IMR-90 (cell line): ENCODE measurements around the gene BTBD6. TPM values are rescaled to one million over a fixed set of nuclear protein-coding genes. Genes with fewer than 3 reads are reported as not detected.
A peak's percentile ranks its signal among the peaks of the same experiment; 100 is the strongest.

ENCODE experiments used
- ATAC-seq: fragments of 200-7000 bp; cut with Tn5 transposase; 2 replicates; pipeline ENCODE4 v1.9.1; 2020; ENCODE audit warnings: low read depth, mild to moderate bottlenecking, moderate library complexity
- BruUV-seq: library from RNA; stranded (reverse); fragments of 400-500 nt; replicated peaks from 2 replicates; lab custom pipeline; 2021; lab: Mats Ljungman, UMichigan
- CTCF ChIA-PET: fragments of 300-600 bp; formaldehyde crosslinking; extraction: SDS; loops from one replicate; lab custom pipeline; 2021; ENCODE audit warnings: antibody characterized with exemption; lab: Yijun Ruan, JAX
- POLR2A ChIA-PET: fragments of 300-600 bp; sonication (Branson Sonifier 250); formaldehyde crosslinking; loops from one replicate; lab custom pipeline; 2022; ENCODE audit warnings: antibody characterized with exemption; ENCODE audit not compliant: unreplicated experiment; lab: Charles Lee
- DNase-seq: peaks from one replicate; pipeline ENCODE4 v3.0.0; 2013
- H2AFZ ChIP-seq: replicated peaks from 2 replicates; pipeline ENCODE3; 2013; ENCODE audit warnings: low read length, mild to moderate bottlenecking; ENCODE audit not compliant: poor library complexity
- H2AK5ac ChIP-seq: 2 replicates; pipeline ENCODE4 v1.6.1; 2013; ENCODE audit warnings: low read depth, low read length, inconsistent platforms
- H2AK9ac ChIP-seq: replicated peaks from 2 replicates; pipeline ENCODE3; 2013; ENCODE audit warnings: mild to moderate bottlenecking, low read depth, low read length, moderate library complexity; ENCODE audit not compliant: poor library complexity
- H2BK120ac ChIP-seq: 2 replicates; pipeline ENCODE4 v1.6.1; 2013; ENCODE audit warnings: low read depth, low read length, inconsistent platforms
- H2BK15ac ChIP-seq: 3 replicates; pipeline ENCODE4 v1.6.1; 2013; ENCODE audit warnings: low read depth, low read length, inconsistent platforms
- H2BK20ac ChIP-seq: 2 replicates; pipeline ENCODE4 v1.6.1; 2013; ENCODE audit warnings: low read depth, mild to moderate bottlenecking, inconsistent platforms, low read length, moderate library complexity
- H2BK5ac ChIP-seq: 2 replicates; pipeline ENCODE4 v1.6.1; 2013; ENCODE audit warnings: mild to moderate bottlenecking, low read depth, low read length, inconsistent platforms; ENCODE audit not compliant: poor library complexity, severe bottlenecking
- H3K14ac ChIP-seq: replicated peaks from 2 replicates; pipeline ENCODE4 v1.6.1; 2013; ENCODE audit warnings: low read depth, low read length, inconsistent platforms
- H3K18ac ChIP-seq: 2 replicates; pipeline ENCODE4 v1.6.1; 2013; ENCODE audit warnings: low read depth, low read length, control low read depth
- H3K23ac ChIP-seq: 2 replicates; pipeline ENCODE4 v1.6.1; 2013; ENCODE audit warnings: low read depth, low read length, inconsistent platforms
- H3K27ac ChIP-seq: 2 replicates; pipeline ENCODE4 v1.5.1; 2013; ENCODE audit warnings: mild to moderate bottlenecking, control low read depth, low read length; ENCODE audit not compliant: insufficient read depth
- H3K27me3 ChIP-seq: 2 replicates; pipeline ENCODE4 v1.6.1; 2013; ENCODE audit warnings: low read length; ENCODE audit not compliant: control insufficient read depth, insufficient read depth
- H3K36me3 ChIP-seq: 2 replicates; pipeline ENCODE4 v1.6.1; 2013; ENCODE audit warnings: low read length, mixed read lengths; ENCODE audit not compliant: control insufficient read depth, insufficient read depth
- H3K4ac ChIP-seq: 2 replicates; pipeline ENCODE4 v1.6.1; 2013; ENCODE audit warnings: low read depth, low read length, inconsistent platforms
- H3K4me1 ChIP-seq: 2 replicates; pipeline ENCODE4 v1.6.1; 2013; ENCODE audit warnings: low read length, mixed read lengths; ENCODE audit not compliant: control insufficient read depth, insufficient read depth
- H3K4me2 ChIP-seq: 2 replicates; pipeline ENCODE4 v1.6.1; 2013; ENCODE audit warnings: low read depth, mild to moderate bottlenecking, control low read depth, low read length, moderate library complexity
- H3K4me3 ChIP-seq: 2 replicates; pipeline ENCODE4 v1.5.1; 2013; ENCODE audit warnings: low read depth, mild to moderate bottlenecking, control low read depth, low read length, moderate library complexity; ENCODE audit not compliant: insufficient read depth
- H3K56ac ChIP-seq: 2 replicates; pipeline ENCODE4 v1.6.1; 2013; ENCODE audit warnings: low read length, inconsistent platforms; ENCODE audit not compliant: insufficient read depth; ENCODE audit errors: extremely low read depth
- H3K79me1 ChIP-seq, 2 experiments: 2 replicates each; pipeline ENCODE4 v1.6.1; 2013; ENCODE audit warnings: low read length in 2 of 2, inconsistent platforms in 1 of 2, low read depth in 1 of 2
- H3K9ac ChIP-seq: 2 replicates; pipeline ENCODE4 v1.6.1; 2013; ENCODE audit warnings: low read depth, low read length, control low read depth
- H3K9me1 ChIP-seq: 2 replicates; pipeline ENCODE4 v1.6.1; 2013; ENCODE audit warnings: low read length, inconsistent platforms; ENCODE audit not compliant: insufficient read depth
- H3K9me3 ChIP-seq: 2 replicates; pipeline ENCODE4 v1.6.1; 2013; ENCODE audit warnings: low read length; ENCODE audit not compliant: control insufficient read depth, insufficient read depth
- H4K20me1 ChIP-seq: 2 replicates; pipeline ENCODE4 v1.6.1; 2013; ENCODE audit warnings: low read length, inconsistent platforms; ENCODE audit not compliant: insufficient read depth
- H4K5ac ChIP-seq: 2 replicates; pipeline ENCODE4 v1.6.1; 2013; ENCODE audit warnings: mild to moderate bottlenecking, low read depth, low read length, control low read depth
- H4K8ac ChIP-seq, 2 experiments: 2 replicates each; pipeline ENCODE4 v1.6.1; 2013; ENCODE audit warnings: low read depth in 2 of 2, low read length in 2 of 2, control low read depth in 1 of 2, inconsistent platforms in 1 of 2
- H4K91ac ChIP-seq: 2 replicates; pipeline ENCODE4 v1.6.1; 2013; ENCODE audit warnings: low read depth, low read length, inconsistent platforms; ENCODE audit not compliant: insufficient read depth
- BHLHE40 ChIP-seq: fragments of 150-350 bp; IDR thresholded peaks from 2 replicates; pipeline ENCODE4 v1.6.1; 2016; ENCODE audit warnings: mild to moderate bottlenecking, low read depth, low read length
- CEBPB ChIP-seq: IDR thresholded peaks from 2 replicates; pipeline ENCODE4 v1.6.1; 2012; ENCODE audit warnings: low read depth, low read length, improper control_type of control experiment
- CHD1 ChIP-seq: IDR thresholded peaks from 2 replicates; pipeline ENCODE4 v1.6.1; 2012; ENCODE audit warnings: low read depth, low read length, improper control_type of control experiment
- FOS ChIP-seq: fragments of 150-350 bp; IDR thresholded peaks from 2 replicates; pipeline ENCODE4 v1.6.1; 2016; ENCODE audit warnings: low read depth, low read length
- MAFK ChIP-seq: IDR thresholded peaks from 2 replicates; pipeline ENCODE4 v1.6.1; 2012; ENCODE audit warnings: low read depth, low read length, improper control_type of control experiment
- MAZ ChIP-seq: IDR thresholded peaks from 2 replicates; pipeline ENCODE4 v1.6.1; 2012; ENCODE audit warnings: low read depth, mild to moderate bottlenecking, low read length, improper control_type of control experiment, moderate library complexity, borderline replicate concordance
- MXI1 ChIP-seq: IDR thresholded peaks from 2 replicates; pipeline ENCODE4 v1.6.1; 2012; ENCODE audit warnings: low read depth, mild to moderate bottlenecking, low read length, moderate library complexity, borderline replicate concordance
- NFE2L2 ChIP-seq: fragments of 150-350 bp; IDR thresholded peaks from 2 replicates; pipeline ENCODE4 v1.6.1; 2016; ENCODE audit warnings: low read depth, mild to moderate bottlenecking, low read length
- POLR2A ChIP-seq: IDR thresholded peaks from 2 replicates; pipeline ENCODE4 v1.6.1; 2012; ENCODE audit warnings: mild to moderate bottlenecking, low read depth, low read length
- RAD21 ChIP-seq: IDR thresholded peaks from 2 replicates; pipeline ENCODE4 v1.6.1; 2012; ENCODE audit warnings: low read length, improper control_type of control experiment
- RCOR1 ChIP-seq: IDR thresholded peaks from 2 replicates; pipeline ENCODE4 v1.6.1; 2012; ENCODE audit warnings: mild to moderate bottlenecking, low read length, improper control_type of control experiment; ENCODE audit not compliant: insufficient replicate concordance
- RFX5 ChIP-seq: IDR thresholded peaks from 2 replicates; pipeline ENCODE4 v1.8.0; 2012; ENCODE audit warnings: low read depth, mild to moderate bottlenecking, low read length, moderate library complexity
- SMC3 ChIP-seq: fragments of 150-350 bp; IDR thresholded peaks from 2 replicates; pipeline ENCODE4 v1.6.1; 2016; ENCODE audit warnings: low read depth, mild to moderate bottlenecking, antibody characterized with exemption, low read length, moderate library complexity
- USF2 ChIP-seq: fragments of 150-350 bp; IDR thresholded peaks from 2 replicates; pipeline ENCODE4 v1.6.1; 2017; ENCODE audit warnings: mild to moderate bottlenecking, antibody characterized with exemption, low read length, low read depth
- WGBS, 2 experiments: methylation state at CpG; one replicate each; pipeline versions ENCODE4 v1.1.5 to v1.1.7; 2013; ENCODE audit warnings: missing lambda C conversion rate in 2 of 2; ENCODE audit not compliant: insufficient read length in 1 of 2; ENCODE audit errors: extremely low coverage in 2 of 2; 5-methylcytosine and 5-hydroxymethylcytosine counted together
- dilution Hi-C: fragments of 300-500 bp; cut with HindIII; formaldehyde crosslinking; loops from one replicate; pipeline ENCODE4 v1.14.3; 2018; ENCODE audit warnings: low sequenced_read_pairs; ENCODE audit not compliant: unreplicated experiment
- in situ Hi-C: fragments of 300-500 bp; cut with MboI; formaldehyde crosslinking; loops from 3 replicates; pipeline ENCODE4 v1.14.3; 2019; ENCODE audit warnings: low sequenced_read_pairs, inconsistent platforms, mixed read lengths
- intact Hi-C: fragments of 100-400 bp; cut with micrococcal nuclease; formaldehyde crosslinking; loops from 2 replicates; pipeline ENCODE4 v1.10.0; 2022
- polyA plus RNA-seq, 3 experiments: library from polyadenylated mRNA; depleted of rRNA; stranded (reverse); fragments of >200 nt; gene quantifications; 2 replicates each; pipeline ENCODE4 v1.2.3, GENCODE V29; 2012; ENCODE audit warnings: low replicate concordance in 1 of 3
- total RNA-seq: library from RNA; depleted of rRNA; stranded (reverse); fragments of >200 nt; gene quantifications from 2 replicates; pipeline ENCODE4 v1.2.3, GENCODE V29; 2012
- TF ChIP-seq, protein P1 (sequence below): fragments of 150-350 bp; IDR thresholded peaks from 2 replicates; pipeline ENCODE4 v1.6.1; 2016; ENCODE audit warnings: low read depth, mild to moderate bottlenecking, low read length, moderate library complexity, borderline replicate concordance

BTBD6 gene
- total and polyA plus RNA-seq, 2 of the 4 experiments (the other 2 are of a cell fraction): 33.9 to 43.9 TPM

DNA sequence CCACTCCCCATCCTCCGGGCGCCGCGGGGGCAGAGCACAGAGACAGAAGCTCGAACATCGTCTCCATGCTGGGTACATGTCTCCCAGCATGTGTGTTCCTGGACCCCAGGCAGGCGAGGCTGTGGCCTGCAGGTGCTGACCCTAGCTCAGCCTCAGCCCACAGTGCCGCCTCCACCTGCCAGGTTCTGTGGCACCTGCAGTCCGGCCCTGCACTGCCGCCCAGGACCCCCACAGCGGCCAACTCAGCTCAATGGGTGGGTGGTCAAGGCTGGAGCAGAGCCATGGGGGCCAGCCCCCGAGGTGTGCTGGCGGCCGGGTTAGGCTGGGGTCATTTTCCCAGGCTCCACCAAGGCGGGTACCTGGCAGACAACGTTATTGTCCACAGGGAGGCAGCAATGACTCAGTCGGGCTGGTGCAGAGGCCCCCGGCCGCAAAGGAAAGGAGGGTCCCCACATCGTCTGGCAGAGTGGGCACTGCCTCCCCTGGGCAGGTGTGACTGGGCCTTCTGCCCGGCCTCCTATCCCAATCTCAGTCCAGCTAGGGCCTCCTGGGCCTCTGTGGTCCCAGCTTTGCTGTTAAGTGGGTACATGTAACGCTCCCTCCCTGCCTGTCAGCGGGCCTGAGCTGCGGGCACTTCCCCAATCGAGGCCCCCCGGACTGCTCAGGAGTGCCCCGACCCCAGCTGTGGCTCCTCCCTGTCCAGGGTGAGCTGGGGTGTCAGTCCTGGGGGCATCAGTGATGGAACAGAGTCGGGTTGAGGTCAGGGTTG, 47.0 kb upstream of the BTBD6 start:
- Histone ChIP-seq H2BK5ac (no peak overlapping the region), H3K79me1 (no peaks in the 10 kb centered on the region), H3K56ac (no peak overlapping the region), H3K4ac (no peak overlapping the region), H2BK120ac (no peak overlapping the region), H3K23ac (no peak overlapping the region), H4K8ac (no peak overlapping the region), H3K27ac (no peak overlapping the region), H2BK15ac (no peak overlapping the region), H4K5ac (no peak overlapping the region), H3K18ac (no peak overlapping the region), H3K9me1 (no peaks in the 10 kb centered on the region), H2AFZ (no peak overlapping the region), H2AK9ac (peak overlapping the region; percentile 42), H3K9ac (no peak overlapping the region), H2BK20ac (no peak overlapping the region), H3K4me2 (no peak overlapping the region), H3K14ac (no peak overlapping the region), H3K4me1 (peaks cover 3% of the 10 kb centered on the region; the same call in 1 of the 2 replicates), H3K4me3 (no peak overlapping the region), H3K9me3 (no peaks in the 10 kb centered on the region), H3K27me3 (peaks cover 22% of the 10 kb centered on the region), H2AK5ac (no peak overlapping the region), H4K20me1 (peaks cover 9% of the 10 kb centered on the region), H3K36me3 (no peaks in the 10 kb centered on the region), H4K91ac (no peak overlapping the region)
- DNase-seq (no peak), ATAC-seq (no peak)
- intact Hi-C loops (no loop called here), in situ Hi-C loops (loop anchor here (5.0 kb wide), 1 partner anchor 81 kb away; no protein-coding TSS in a partner anchor), dilution Hi-C loops (no loop called here)
- WGBS, 2 experiments: 66% methylated on average over 20 of the region's 28 CpGs; no CpG with 5 or more reads in 1 of the 2 experiments
- ChIA-PET CTCF (interaction anchor here (1.3 kb wide), 1 partner anchor 151 kb away, joined by 6 read pairs; no protein-coding TSS in a partner anchor), POLR2A (no interaction called here)
- no TSS peak for BruUV-seq
- TF ChIP-seq, protein P1, sequence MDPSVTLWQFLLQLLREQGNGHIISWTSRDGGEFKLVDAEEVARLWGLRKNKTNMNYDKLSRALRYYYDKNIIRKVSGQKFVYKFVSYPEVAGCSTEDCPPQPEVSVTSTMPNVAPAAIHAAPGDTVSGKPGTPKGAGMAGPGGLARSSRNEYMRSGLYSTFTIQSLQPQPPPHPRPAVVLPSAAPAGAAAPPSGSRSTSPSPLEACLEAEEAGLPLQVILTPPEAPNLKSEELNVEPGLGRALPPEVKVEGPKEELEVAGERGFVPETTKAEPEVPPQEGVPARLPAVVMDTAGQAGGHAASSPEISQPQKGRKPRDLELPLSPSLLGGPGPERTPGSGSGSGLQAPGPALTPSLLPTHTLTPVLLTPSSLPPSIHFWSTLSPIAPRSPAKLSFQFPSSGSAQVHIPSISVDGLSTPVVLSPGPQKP: no peak
- no peak for TF ChIP-seq RCOR1
- no peak for TF ChIP-seq USF2
- no peak for TF ChIP-seq MAFK
- no peak for TF ChIP-seq MAZ
- TF ChIP-seq RFX5: no peak
- TF ChIP-seq FOS: no peak
- TF ChIP-seq SMC3: no peak
- no peak for TF ChIP-seq CEBPB
- no peak for TF ChIP-seq MXI1
- no peak for TF ChIP-seq BHLHE40
- TF ChIP-seq NFE2L2: no peak
- TF ChIP-seq POLR2A: no peak
- no peak for TF ChIP-seq RAD21
- no peak for TF ChIP-seq CHD1
